Measurements from ENCODE around the gene FBXW10.
"Not testable (repeated sequence)": the region's sequence is repeated elsewhere in the genome, so short reads cannot be mapped to it uniquely, and the experiment has no call there.

DNA sequence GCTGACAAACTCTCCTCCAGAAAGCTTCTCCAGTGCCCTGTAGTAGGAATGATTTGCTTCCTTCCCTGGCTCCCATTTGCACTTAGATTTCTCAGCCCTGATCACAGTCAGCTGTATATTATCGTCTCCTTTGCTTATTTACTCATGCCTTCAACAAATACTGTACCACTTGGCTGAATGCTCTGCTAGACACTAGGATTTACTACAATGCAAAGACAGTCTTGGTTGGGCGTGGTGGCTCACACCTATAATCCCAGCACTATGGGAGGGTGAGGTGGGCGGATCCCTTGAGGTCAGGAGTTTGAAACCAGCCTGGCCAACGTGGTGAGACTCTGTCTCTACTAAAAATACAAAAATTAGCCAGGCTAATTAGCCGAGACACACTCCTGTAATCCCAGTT is 43.0 kb downstream of the FBXW10 start:
- TF ChIP-seq, protein P1, sequence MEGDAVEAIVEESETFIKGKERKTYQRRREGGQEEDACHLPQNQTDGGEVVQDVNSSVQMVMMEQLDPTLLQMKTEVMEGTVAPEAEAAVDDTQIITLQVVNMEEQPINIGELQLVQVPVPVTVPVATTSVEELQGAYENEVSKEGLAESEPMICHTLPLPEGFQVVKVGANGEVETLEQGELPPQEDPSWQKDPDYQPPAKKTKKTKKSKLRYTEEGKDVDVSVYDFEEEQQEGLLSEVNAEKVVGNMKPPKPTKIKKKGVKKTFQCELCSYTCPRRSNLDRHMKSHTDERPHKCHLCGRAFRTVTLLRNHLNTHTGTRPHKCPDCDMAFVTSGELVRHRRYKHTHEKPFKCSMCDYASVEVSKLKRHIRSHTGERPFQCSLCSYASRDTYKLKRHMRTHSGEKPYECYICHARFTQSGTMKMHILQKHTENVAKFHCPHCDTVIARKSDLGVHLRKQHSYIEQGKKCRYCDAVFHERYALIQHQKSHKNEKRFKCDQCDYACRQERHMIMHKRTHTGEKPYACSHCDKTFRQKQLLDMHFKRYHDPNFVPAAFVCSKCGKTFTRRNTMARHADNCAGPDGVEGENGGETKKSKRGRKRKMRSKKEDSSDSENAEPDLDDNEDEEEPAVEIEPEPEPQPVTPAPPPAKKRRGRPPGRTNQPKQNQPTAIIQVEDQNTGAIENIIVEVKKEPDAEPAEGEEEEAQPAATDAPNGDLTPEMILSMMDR (conservative IDR thresholded peaks at IDR 0.05; ENCODE audit: low read depth, low read length), result not testable (repeated sequence)
- TF ChIP-seq EZH2 (IDR thresholded peaks at IDR 0.05; ENCODE audit: borderline replicate concordance, low read depth, low read length, poor library complexity, severe bottlenecking), result not testable (repeated sequence)

All from A673 (cell line).